ENCODE results near the gene WSCD2.

Gene WSCD2

GRCh38 chr12:108270849-108271143, 141.7 kb downstream of the WSCD2 start:
- no peak for DNase-seq

GRCh38 chr12:108271951-108272872, 143.1 kb downstream of the WSCD2 start:
- no peak for DNase-seq

- no peak for DNase-seq
Observed at GRCh38 chr12:108273217-108273616, 144.1 kb downstream of the WSCD2 start.

- DNase-seq, result no peak
Observed at GRCh38 chr12:108277613-108278012, 148.5 kb downstream of the WSCD2 start.

- DNase-seq, result no peak
Observed at GRCh38 chr12:108282160-108282559, 153.1 kb downstream of the WSCD2 start.

GRCh38 chr12:108282676-108283075, 153.6 kb downstream of the WSCD2 start:
- no peak for DNase-seq

GRCh38 chr12:108284163-108284562, 155.1 kb downstream of the WSCD2 start:
- DNase-seq, result no peak

GRCh38 chr12:108285016-108285415, 155.9 kb downstream of the WSCD2 start:
- no peak for DNase-seq

- no peak for DNase-seq
Observed at GRCh38 chr12:108287227-108287626, 158.1 kb downstream of the WSCD2 start.

GRCh38 chr12:108289350-108290161, 160.5 kb downstream of the WSCD2 start:
- no peak for DNase-seq

- no peak for DNase-seq
Observed at GRCh38 chr12:108295641-108296040, 166.6 kb downstream of the WSCD2 start.

GRCh38 chr12:108296945-108297344, 167.9 kb downstream of the WSCD2 start:
- DNase-seq, result no peak

- DNase-seq, result no peak
Observed at GRCh38 chr12:108297424-108297823, 168.3 kb downstream of the WSCD2 start.

- DNase-seq, result no peak
Observed at GRCh38 chr12:108297895-108298760, 169.0 kb downstream of the WSCD2 start.

- no peak for DNase-seq
Observed at GRCh38 chr12:108298761-108299275, 169.7 kb downstream of the WSCD2 start.

- DNase-seq, result no peak
Observed at GRCh38 chr12:108299516-108299915, 170.4 kb downstream of the WSCD2 start.
